ENCODE data around the gene ERC2.
"Not testable (repeated sequence)": the region's sequence is repeated elsewhere in the genome, so short reads cannot be mapped to it uniquely, and the experiment has no call there.

ERC2 gene

GRCh38 chr3:55512571-55513343, 955.5 kb downstream of the ERC2 start:
- Histone ChIP-seq H3K4me1 (ENCODE audit: control insufficient read depth, low read depth, low read length) (peaks cover 29% of the 10 kb centered on the region), H3K9ac (ENCODE audit: low read length) (no peak overlapping the region), H3K36me3 (ENCODE audit: control insufficient read depth, low read depth, low read length) (no peaks in the 10 kb centered on the region), H3K27me3 (ENCODE audit: control insufficient read depth, insufficient read depth, low read length) (no peaks in the 10 kb centered on the region), H3K4me3 (ENCODE audit: low read length) (no peak overlapping the region), H3K9me3 (ENCODE audit: control insufficient read depth, low read depth, low read length) (no peaks in the 10 kb centered on the region), H3K27ac (ENCODE audit: low read length) (no peak overlapping the region)

DNA sequence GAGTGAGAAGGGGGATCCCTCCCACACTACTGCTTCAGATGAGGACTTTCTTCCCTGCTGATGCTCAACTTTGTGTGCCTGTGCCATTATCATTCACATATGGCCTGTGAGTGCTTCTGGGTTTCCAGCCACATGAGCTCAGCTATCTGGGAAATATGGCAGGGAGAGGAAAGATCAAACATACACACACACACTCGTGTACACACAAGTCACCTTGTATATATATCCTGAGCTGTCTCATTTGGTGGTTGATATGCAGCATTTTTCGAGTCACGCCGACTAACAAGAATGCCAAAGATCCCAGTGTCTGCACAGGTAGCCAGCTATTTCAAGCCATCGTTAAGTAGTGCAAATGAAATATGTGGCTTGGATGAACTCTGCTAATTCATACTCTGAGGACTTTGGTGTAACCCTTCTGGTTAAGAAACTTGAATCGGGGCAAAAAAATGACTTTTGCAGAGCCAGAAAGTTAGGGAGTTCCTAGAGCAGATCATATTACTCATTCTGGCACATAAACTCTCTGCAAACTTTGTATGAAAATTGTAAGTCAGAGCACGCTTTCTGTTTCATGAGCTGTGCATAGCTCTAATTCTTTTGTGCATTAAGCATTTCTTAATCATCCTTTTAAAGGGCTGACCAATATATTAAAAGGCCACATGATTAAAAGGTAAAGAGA, 956.2 kb downstream of the ERC2 start:
- H3K27me3 ChIP-seq (ENCODE audit: control insufficient read depth, insufficient read depth, low read length), result no peaks in the 10 kb centered on the region
- no peak overlapping the region for H3K4me3 ChIP-seq (ENCODE audit: low read length)
- H3K36me3 ChIP-seq (ENCODE audit: control insufficient read depth, low read depth, low read length), result no peaks in the 10 kb centered on the region
- no peak overlapping the region for H3K27ac ChIP-seq (ENCODE audit: low read length)
- H3K9ac ChIP-seq (ENCODE audit: low read length), result no peak overlapping the region
- H3K9me3 ChIP-seq (ENCODE audit: control insufficient read depth, low read depth, low read length), result no peaks in the 10 kb centered on the region
- H3K4me1 ChIP-seq (ENCODE audit: control insufficient read depth, low read depth, low read length), result peaks cover 29% of the 10 kb centered on the region

DNA sequence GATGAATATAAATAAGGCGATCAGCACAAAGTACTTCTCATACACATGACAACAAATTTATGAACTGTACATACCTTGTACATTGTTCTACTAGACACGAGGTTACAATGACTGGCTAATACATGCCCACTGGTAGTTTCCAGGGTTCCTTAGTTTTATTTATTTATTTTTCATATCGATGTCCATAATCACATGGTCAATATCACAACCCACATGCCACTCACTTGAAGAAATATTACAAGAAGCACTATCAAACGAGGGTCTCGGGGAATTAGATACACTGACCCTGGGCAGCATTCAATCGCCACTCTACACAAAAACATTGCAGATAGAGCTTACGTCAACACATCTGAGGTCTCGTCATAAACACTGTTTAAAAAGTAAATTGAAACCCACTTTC, 959.9 kb downstream of the ERC2 start:
- H3K27ac ChIP-seq (ENCODE audit: low read length), result no peak overlapping the region
- no peaks in the 10 kb centered on the region for H3K36me3 ChIP-seq (ENCODE audit: control insufficient read depth, low read depth, low read length)
- H3K9ac ChIP-seq (ENCODE audit: low read length), result no peak overlapping the region
- no peaks in the 10 kb centered on the region for H3K27me3 ChIP-seq (ENCODE audit: control insufficient read depth, insufficient read depth, low read length)
- H3K4me1 ChIP-seq (ENCODE audit: control insufficient read depth, low read depth, low read length), result peaks cover 19% of the 10 kb centered on the region
- H3K4me3 ChIP-seq (ENCODE audit: low read length), result no peak overlapping the region
- H3K9me3 ChIP-seq (ENCODE audit: control insufficient read depth, low read depth, low read length), result no peaks in the 10 kb centered on the region

GRCh38 chr3:55507808-55508207, 960.5 kb downstream of the ERC2 start:
- no peaks in the 10 kb centered on the region for H3K27me3 ChIP-seq (ENCODE audit: control insufficient read depth, insufficient read depth, low read length)
- no peak overlapping the region for H3K9ac ChIP-seq (ENCODE audit: low read length)
- peaks cover 14% of the 10 kb centered on the region for H3K4me1 ChIP-seq (ENCODE audit: control insufficient read depth, low read depth, low read length)
- no peaks in the 10 kb centered on the region for H3K36me3 ChIP-seq (ENCODE audit: control insufficient read depth, low read depth, low read length)
- no peak overlapping the region for H3K27ac ChIP-seq (ENCODE audit: low read length)
- no peak overlapping the region for H3K4me3 ChIP-seq (ENCODE audit: low read length)
- no peaks in the 10 kb centered on the region for H3K9me3 ChIP-seq (ENCODE audit: control insufficient read depth, low read depth, low read length)

DNA sequence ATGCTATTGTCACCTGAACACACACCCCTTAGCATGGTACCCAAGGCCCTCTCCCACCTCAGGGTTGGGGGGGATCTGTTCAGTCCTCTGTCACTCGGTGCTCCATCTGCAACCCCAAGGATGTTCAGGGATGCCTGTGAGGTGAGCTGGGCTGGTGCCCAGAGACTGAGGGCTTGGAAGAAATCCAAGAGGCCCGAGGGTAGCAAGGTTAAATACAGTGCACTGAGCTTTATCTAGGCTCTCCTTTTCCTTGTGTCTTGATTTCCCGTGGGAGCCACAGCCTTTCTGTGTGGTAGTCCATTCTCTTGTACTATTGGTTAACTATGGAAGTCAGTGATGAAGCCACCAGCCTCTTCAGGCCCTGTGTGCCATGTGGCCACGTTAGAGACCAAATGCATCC, 962.5 kb downstream of the ERC2 start:
- Histone ChIP-seq H3K9me3 (ENCODE audit: control insufficient read depth, low read depth, low read length) (no peaks in the 10 kb centered on the region), H3K4me1 (ENCODE audit: control insufficient read depth, low read depth, low read length) (no peaks in the 10 kb centered on the region), H3K36me3 (ENCODE audit: control insufficient read depth, low read depth, low read length) (no peaks in the 10 kb centered on the region), H3K9ac (ENCODE audit: low read length) (no peak overlapping the region), H3K4me3 (ENCODE audit: low read length) (no peak overlapping the region), H3K27ac (ENCODE audit: low read length) (no peak overlapping the region), H3K27me3 (ENCODE audit: control insufficient read depth, insufficient read depth, low read length) (no peaks in the 10 kb centered on the region)

DNA sequence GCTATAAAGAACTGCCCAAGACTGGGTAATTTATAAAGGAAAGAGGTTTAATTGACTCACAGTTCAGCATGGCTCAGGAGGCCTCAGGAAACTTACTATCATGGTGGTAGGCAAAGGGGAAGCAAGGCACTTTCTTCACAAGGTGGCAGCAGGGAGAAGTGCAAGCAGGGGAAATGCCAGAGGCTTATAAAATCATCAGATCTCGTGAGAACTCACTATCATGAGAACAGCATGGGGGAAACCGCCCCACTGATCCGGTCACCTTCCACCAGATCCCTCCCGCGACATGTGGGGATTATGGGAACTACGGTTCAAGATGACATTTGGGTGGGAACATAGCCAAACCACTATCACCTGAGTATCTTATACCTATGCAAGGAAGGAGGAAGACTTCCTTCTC, 963.2 kb downstream of the ERC2 start:
- H3K4me3 ChIP-seq (ENCODE audit: low read length); H3K4me1 ChIP-seq (ENCODE audit: control insufficient read depth, low read depth, low read length); H3K36me3 ChIP-seq (ENCODE audit: control insufficient read depth, low read depth, low read length); H3K27ac ChIP-seq (ENCODE audit: low read length); H3K9ac ChIP-seq (ENCODE audit: low read length); H3K9me3 ChIP-seq (ENCODE audit: control insufficient read depth, low read depth, low read length); H3K27me3 ChIP-seq (ENCODE audit: control insufficient read depth, insufficient read depth, low read length): not testable (repeated sequence)

- Histone ChIP-seq H3K27me3 (ENCODE audit: control insufficient read depth, insufficient read depth, low read length) (no peaks in the 10 kb centered on the region), H3K4me1 (ENCODE audit: control insufficient read depth, low read depth, low read length) (no peaks in the 10 kb centered on the region), H3K27ac (ENCODE audit: low read length) (no peak overlapping the region), H3K36me3 (ENCODE audit: control insufficient read depth, low read depth, low read length) (no peaks in the 10 kb centered on the region), H3K4me3 (ENCODE audit: low read length) (no peak overlapping the region), H3K9me3 (ENCODE audit: control insufficient read depth, low read depth, low read length) (no peaks in the 10 kb centered on the region), H3K9ac (ENCODE audit: low read length) (no peak overlapping the region)
Observed at GRCh38 chr3:55501905-55502304, 966.4 kb downstream of the ERC2 start.

DNA sequence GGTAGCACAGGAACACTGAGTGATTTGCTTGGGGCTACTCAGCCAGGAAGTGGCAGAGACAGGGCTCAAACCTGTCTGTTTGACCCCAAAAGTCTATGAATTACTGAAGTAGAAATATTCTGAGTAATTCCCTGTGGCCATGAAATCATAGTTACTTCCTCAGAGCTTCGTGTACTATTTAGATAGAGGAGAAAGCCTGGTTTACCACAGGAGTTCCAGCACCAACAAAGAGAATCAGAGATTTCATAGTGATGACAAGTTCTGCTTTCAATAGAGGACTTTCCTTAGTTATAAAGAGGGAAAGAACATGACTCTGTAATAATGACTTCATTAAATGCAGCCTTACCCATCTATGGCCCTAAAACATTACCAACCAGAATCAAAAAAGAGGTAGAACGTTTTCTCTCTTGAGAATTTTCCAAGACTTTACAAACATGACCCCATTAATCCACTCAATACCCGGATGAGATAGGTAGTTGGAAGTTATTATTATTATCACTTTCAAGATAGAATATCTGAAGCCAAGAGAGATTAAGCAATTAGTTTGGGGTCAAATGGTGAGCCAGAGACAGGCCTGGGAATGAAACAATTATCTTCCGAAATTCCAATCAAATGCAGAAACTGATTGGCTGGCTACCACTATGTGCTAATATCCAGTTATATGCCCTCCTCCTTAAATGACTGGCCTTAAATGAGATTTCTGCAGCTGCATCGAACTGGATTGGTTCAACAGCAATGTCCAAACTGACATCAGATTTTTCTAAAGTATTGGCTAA, 967.5 kb downstream of the ERC2 start:
- H3K9ac ChIP-seq (ENCODE audit: low read length), result no peak overlapping the region
- H3K27ac ChIP-seq (ENCODE audit: low read length), result no peak overlapping the region
- no peaks in the 10 kb centered on the region for H3K4me1 ChIP-seq (ENCODE audit: control insufficient read depth, low read depth, low read length)
- H3K27me3 ChIP-seq (ENCODE audit: control insufficient read depth, insufficient read depth, low read length), result no peaks in the 10 kb centered on the region
- H3K4me3 ChIP-seq (ENCODE audit: low read length), result no peak overlapping the region
- no peaks in the 10 kb centered on the region for H3K36me3 ChIP-seq (ENCODE audit: control insufficient read depth, low read depth, low read length)
- H3K9me3 ChIP-seq (ENCODE audit: control insufficient read depth, low read depth, low read length), result no peaks in the 10 kb centered on the region

DNA sequence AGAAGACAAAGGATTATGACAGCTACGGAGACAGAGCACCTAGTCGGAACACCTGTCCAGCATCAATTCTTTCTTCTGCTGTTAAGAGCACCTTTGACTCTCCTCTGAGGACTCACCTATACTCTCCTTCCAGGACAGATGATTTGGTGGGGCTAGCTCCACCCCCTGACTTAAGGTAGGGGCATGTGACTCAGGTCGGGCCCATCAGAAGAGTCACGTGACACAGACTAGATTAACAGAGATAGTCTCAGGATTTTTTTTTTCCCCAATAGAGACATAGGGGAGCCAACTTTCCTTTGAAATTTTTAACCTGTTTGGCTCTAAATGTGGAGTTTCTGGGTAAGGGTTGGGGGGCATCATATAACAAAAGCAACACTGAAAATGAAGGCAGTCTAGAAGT, 969.7 kb downstream of the ERC2 start:
- H3K27ac ChIP-seq (ENCODE audit: low read length), result no peak overlapping the region
- H3K4me1 ChIP-seq (ENCODE audit: control insufficient read depth, low read depth, low read length), result no peaks in the 10 kb centered on the region
- H3K9ac ChIP-seq (ENCODE audit: low read length), result no peak overlapping the region
- no peak overlapping the region for H3K4me3 ChIP-seq (ENCODE audit: low read length)
- H3K27me3 ChIP-seq (ENCODE audit: control insufficient read depth, insufficient read depth, low read length), result no peaks in the 10 kb centered on the region
- H3K36me3 ChIP-seq (ENCODE audit: control insufficient read depth, low read depth, low read length), result no peaks in the 10 kb centered on the region
- no peaks in the 10 kb centered on the region for H3K9me3 ChIP-seq (ENCODE audit: control insufficient read depth, low read depth, low read length)

DNA sequence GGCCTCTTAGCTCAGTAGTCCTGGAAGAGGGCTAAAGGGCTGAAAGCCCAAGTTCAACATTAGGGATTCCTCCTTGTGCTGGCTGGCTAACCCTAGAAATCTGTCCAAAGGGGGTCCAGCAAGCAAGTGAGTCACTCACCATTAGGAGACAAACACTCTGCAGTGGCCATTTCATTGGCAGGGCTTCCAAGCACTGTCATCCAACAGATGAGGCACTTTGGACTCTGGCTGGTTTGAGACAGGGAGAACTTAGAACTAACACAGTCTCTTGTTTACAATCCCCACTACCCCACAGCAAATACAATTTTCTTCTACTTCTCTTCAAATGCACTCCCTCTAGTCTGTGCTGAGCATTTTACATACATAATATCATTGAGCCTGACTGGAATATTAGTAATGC, 971.0 kb downstream of the ERC2 start:
- Histone ChIP-seq H3K27ac (ENCODE audit: low read length) (no peak overlapping the region), H3K9ac (ENCODE audit: low read length) (no peak overlapping the region), H3K4me3 (ENCODE audit: low read length) (no peak overlapping the region), H3K4me1 (ENCODE audit: control insufficient read depth, low read depth, low read length) (no peaks in the 10 kb centered on the region), H3K27me3 (ENCODE audit: control insufficient read depth, insufficient read depth, low read length) (peaks cover 8% of the 10 kb centered on the region), H3K9me3 (ENCODE audit: control insufficient read depth, low read depth, low read length) (no peaks in the 10 kb centered on the region), H3K36me3 (ENCODE audit: control insufficient read depth, low read depth, low read length) (no peaks in the 10 kb centered on the region)

DNA sequence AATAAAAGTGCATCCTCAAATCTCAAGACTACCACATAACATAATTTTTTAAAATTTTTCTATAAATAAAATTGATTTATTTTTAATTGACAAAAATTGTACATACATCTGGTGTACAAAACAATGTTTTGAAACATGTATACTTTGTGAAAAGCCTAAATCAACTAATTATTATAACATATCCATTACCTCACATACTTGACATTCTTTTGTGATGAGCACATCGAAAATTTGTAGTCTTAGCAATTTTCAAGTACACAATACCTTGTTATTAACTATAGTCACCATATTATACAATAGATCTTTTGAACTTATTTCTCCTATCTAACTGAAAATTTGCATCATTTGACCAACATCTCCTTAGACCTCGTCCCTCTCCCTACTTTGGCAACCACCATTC, 973.3 kb downstream of the ERC2 start:
- H3K9me3 ChIP-seq (ENCODE audit: control insufficient read depth, low read depth, low read length), result no peaks in the 10 kb centered on the region
- H3K9ac ChIP-seq (ENCODE audit: low read length), result no peak overlapping the region
- no peak overlapping the region for H3K4me3 ChIP-seq (ENCODE audit: low read length)
- H3K36me3 ChIP-seq (ENCODE audit: control insufficient read depth, low read depth, low read length), result no peaks in the 10 kb centered on the region
- H3K27ac ChIP-seq (ENCODE audit: low read length), result no peak overlapping the region
- H3K27me3 ChIP-seq (ENCODE audit: control insufficient read depth, insufficient read depth, low read length), result peaks cover 31% of the 10 kb centered on the region
- peaks cover under 1% of the 10 kb centered on the region for H3K4me1 ChIP-seq (ENCODE audit: control insufficient read depth, low read depth, low read length)

All from iPS-18a (cell line).